ENCODE data around the gene TTC38. TPM values are rescaled to one million over a fixed set of nuclear protein-coding genes. Genes with fewer than 3 reads are reported as not detected.
A peak's percentile ranks its signal among the peaks of the same experiment; 100 is the strongest.

TTC38 gene
- total and polyA plus RNA-seq, 2 donors (not counting 3 experiments of a cell fraction or from before 2014, with no cell fraction given) = 31.6 to 39.7 TPM

DNA sequence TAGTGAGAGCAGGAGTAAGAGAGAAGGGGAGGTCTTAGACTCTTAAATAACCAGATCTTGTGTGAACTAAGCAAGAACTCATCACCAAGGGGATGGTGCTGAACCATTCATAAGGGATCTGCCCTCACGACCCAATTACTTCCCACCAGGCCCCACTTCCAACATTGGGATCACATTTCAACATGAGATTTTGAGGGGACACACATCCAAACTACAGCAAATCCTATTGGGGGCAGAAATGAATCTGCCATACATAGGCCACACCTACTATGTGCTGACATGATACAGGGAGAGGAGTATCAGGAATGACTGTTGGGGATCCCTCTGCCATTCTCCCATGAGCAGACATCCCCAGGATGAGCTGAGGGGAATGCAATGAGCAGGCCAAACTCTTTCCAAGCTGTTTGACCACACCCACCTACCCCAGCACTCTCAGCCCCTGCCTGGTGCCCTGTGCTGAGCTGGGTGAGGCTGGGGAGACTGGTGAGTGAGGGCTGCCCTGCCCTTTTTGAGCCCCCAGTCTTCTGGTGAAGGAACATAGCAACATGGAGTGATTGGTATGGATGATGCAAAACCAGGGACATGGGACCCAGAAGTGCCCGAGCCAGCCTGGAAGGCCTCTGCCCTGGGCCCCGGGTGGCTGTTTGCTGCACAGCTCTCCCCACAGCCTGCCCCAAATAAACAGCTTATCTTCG lies 27.6 kb downstream of the TTC38 start:
- intact Hi-C loops (cut with micrococcal nuclease) = loop anchor here (5.0 kb wide), 2 partner anchors 43 to 298 kb away; partner anchors contain the start of gene CDPF1
- H3K4me3 ChIP-seq (replicated peaks in 1 of 3; ENCODE audit: insufficient read depth in 1 of 3, low read depth in 1 of 3, low read length in 3 of 3) = no peak overlapping the region
- BruUV-seq (replicated peaks) = no TSS peak

More for the DNA sequence above, 27.6 kb downstream of the TTC38 start:
- DNase-seq (ENCODE audit: low read depth, low spot score) = no peak
- Histone ChIP-seq H3K4me1 (ENCODE audit: control insufficient read depth, extremely low read depth, insufficient read depth, low read length) (peaks cover 14% of the 10 kb centered on the region), H3K79me2 (ENCODE audit: control insufficient read depth, insufficient read depth, low read length) (peaks cover 30% of the 10 kb centered on the region), H2AFZ (ENCODE audit: low read depth, low read length) (no peak overlapping the region), H3K9ac (replicated peaks; ENCODE audit: extremely low read depth, insufficient read depth, low read length) (no peak overlapping the region), H3K36me3 (ENCODE audit: control insufficient read depth in 2 of 2, extremely low read depth in 1 of 2, insufficient read depth in 2 of 2, low read length in 2 of 2) (peaks cover 8 to 9% of the 10 kb centered on the region in 2 experiments), H4K20me1 (replicated peaks; ENCODE audit: control insufficient read depth, extremely low read depth, insufficient read depth, low read length) (no peaks in the 10 kb centered on the region), H3K9me1 (replicated peaks; ENCODE audit: control insufficient read depth, extremely low read depth, insufficient read depth, low read length) (no peaks in the 10 kb centered on the region), H3K9me3 (replicated peaks; ENCODE audit: control insufficient read depth, insufficient read depth, low read length) (no peaks in the 10 kb centered on the region), H3K4me2 (ENCODE audit: insufficient read depth, low read length) (peak overlapping the region; percentile 53), H3K27me3 (ENCODE audit: control insufficient read depth in 2 of 2, insufficient read depth in 2 of 2, low read length in 2 of 2) (no peaks in the 10 kb centered on the region), H3K27ac (ENCODE audit: insufficient read depth, low read depth, low read length) (no peak overlapping the region)
- ChIA-PET POLR2A (interaction anchor here (1.2 kb wide), 1 partner anchor 28 kb away, joined by 3 read pairs; the partner anchor contains the start of gene TTC38), CTCF (interaction anchor here (1.0 to 3.0 kb wide), 4 partner anchors 15 to 173 kb away, joined by 4 to 12 read pairs (median 4); partner anchors contain the start of genes CDPF1 and TTC38)
- no peak for FAIRE-seq
- TF ChIP-seq POLR2AphosphoS5 (IDR thresholded peaks at IDR 0.05; ENCODE audit: insufficient read depth, low read depth, low read length) (no peak), GATA2 (IDR thresholded peaks at IDR 0.05; ENCODE audit: insufficient read depth, insufficient read length, low read depth, low read length) (no peak), EZH2 (IDR thresholded peaks at IDR 0.05; ENCODE audit: borderline replicate concordance, low read depth, low read length, severe bottlenecking) (no peak), POLR2A (IDR thresholded peaks at IDR 0.05; ENCODE audit: low read depth, low read length) (no peak), MAX (IDR thresholded peaks at IDR 0.05; ENCODE audit: insufficient read depth, insufficient read length) (no peak), FOS (IDR thresholded peaks at IDR 0.05; ENCODE audit: borderline replicate concordance, insufficient read depth, low read length) (no peak), MYC (IDR thresholded peaks at IDR 0.05; ENCODE audit: low read depth, low read length) (no peak), CTCF (IDR thresholded peaks at IDR 0.05; ENCODE audit: extremely low read depth in 1 of 2, insufficient read depth in 1 of 2, low read depth in 1 of 2, low read length in 2 of 2) (no peak), JUN (IDR thresholded peaks at IDR 0.05; ENCODE audit: borderline replicate concordance, insufficient read depth, insufficient read length, low read depth) (no peak)
- dilution Hi-C loops (cut with MboI; ENCODE audit: extremely low pct_ligation_motif_present, low sequenced_read_pairs) = no loop called here

All from endothelial cell of umbilical vein (primary cell).